Stomach (tissue), 9 donors: Measurements from ENCODE around the gene TTC17. TPM values are rescaled to one million over a fixed set of nuclear protein-coding genes. Genes with fewer than 3 reads are reported as not detected.
"Not testable (repeated sequence)": the region's sequence is repeated elsewhere in the genome, so short reads cannot be mapped to it uniquely, and the experiment has no call there.

Experiments used
- DNase-seq, 2 donors: peaks; one replicate each; pipeline versions ENCODE4 v3.0.0 to v3.0.0-alpha.2; 2013 to 2019
- H3K27ac ChIP-seq, 5 donors: fragments of 200-600 bp in 4 of 5; sonication (generic) in 4 of 5; one replicate each; pipeline ENCODE4 v1.5.1; 2013 to 2019; ENCODE audit warnings: mild to moderate bottlenecking in 1 of 5, moderate library complexity in 1 of 5
- H3K27me3 ChIP-seq, 3 donors: fragments of 200-600 bp; sonication (generic); one replicate each; pipeline ENCODE4 v1.5.1; 2017 to 2019; ENCODE audit warnings: mixed run types in 1 of 3
- H3K36me3 ChIP-seq, 4 donors: fragments of 200-600 bp; sonication (generic); 1 replicate in 3 of 4; 2 replicates in 1 of 4; pipeline ENCODE4 v1.5.1; 2016 to 2019
- H3K4me1 ChIP-seq, 4 donors: fragments of 200-600 bp; sonication (generic); one replicate each; pipeline ENCODE4 v1.5.1; 2016 to 2019
- H3K4me3 ChIP-seq, 4 donors: fragments of 200-600 bp; sonication (generic) in 3 of 4; one replicate each; pipeline ENCODE4 v1.5.1; 2016 to 2019; ENCODE audit warnings: mild to moderate bottlenecking in 1 of 4
- H3K9me3 ChIP-seq, 4 donors: fragments of 200-600 bp; sonication (generic); one replicate each; pipeline ENCODE4 v1.5.1; 2016 to 2019
- CTCF ChIP-seq, 7 experiments: fragments of 450-650 bp in 4 of 7; fragments of 200-600 bp in 3 of 7; sonication (generic) in 3 of 7; IDR thresholded peaks; one replicate each; pipeline ENCODE4 v1.5.1; 2016 to 2019; ENCODE audit warnings: antibody characterized with exemption in 7 of 7, control low read depth in 2 of 7, mild to moderate bottlenecking in 1 of 7
- EP300 ChIP-seq: sonication (generic); formaldehyde crosslinking; IDR thresholded peaks from one replicate; pipeline ENCODE4 v1.6.1; 2017; ENCODE audit warnings: antibody characterized with exemption
- POLR2A ChIP-seq, 4 donors: fragments of 450-650 bp; IDR thresholded peaks; one replicate each; pipeline ENCODE4 v1.6.1; 2016; ENCODE audit warnings: antibody characterized with exemption in 4 of 4, control low read depth in 2 of 4, mild to moderate bottlenecking in 1 of 4, moderate library complexity in 1 of 4
- POLR2AphosphoS5 ChIP-seq, 3 donors: sonication (generic); formaldehyde crosslinking; IDR thresholded peaks; one replicate each; pipeline ENCODE4 v1.6.1; 2016; ENCODE audit warnings: antibody characterized with exemption in 3 of 3
- WGBS, 5 donors: extraction: QIAGEN DNeasy Blood & Tissue Kit in 3 of 5; methylation state at CpG; one replicate each; pipeline versions ENCODE4 v1.1.5 to v1.1.7; 2013 to 2018; 5-methylcytosine and 5-hydroxymethylcytosine counted together
- intact Hi-C: fragments of 100-400 bp; cut with DNase I; formaldehyde crosslinking; loops from one replicate; pipeline ENCODE4 v1.15.1; 2023; ENCODE audit warnings: low total_unique reads
- polyA plus RNA-seq, 3 donors: library from polyadenylated mRNA; stranded (reverse); fragments of 200-250 nt; gene quantifications; one replicate each; pipeline ENCODE4 v1.2.3, GENCODE V29; 2013
- total RNA-seq, 5 donors: library from RNA; depleted of rRNA; stranded (reverse); fragments of >200 nt; gene quantifications; one replicate each; pipeline versions ENCODE4 v1.1.0 to v1.2.3, GENCODE V29; 2014 to 2016
- donor health status: healthy with polysubstance abuse.
- donor health status: Bipolar disorder and iron deficiency.
- donor health status: healthy.

The TTC17 gene
- total and polyA plus RNA-seq, 8 donors: 9.0 to 228 (median 66.5) TPM

- 85 to 100% (median 89%) methylated on average over 1 of the region's 1 CpG for WGBS, 5 donors
- TF ChIP-seq POLR2AphosphoS5 (IDR thresholded peaks at IDR 0.05): no peak
- no peak for TF ChIP-seq EP300
- TF ChIP-seq POLR2A (IDR thresholded peaks at IDR 0.05): no peak
- no peak for TF ChIP-seq CTCF (IDR thresholded peaks at IDR 0.05)
- Histone ChIP-seq H3K27ac (no peak overlapping the region), H3K4me3 (no peak overlapping the region), H3K36me3 (peaks cover 30 to 94% (median 90%) of the 10 kb centered on the region in 4 donors), H3K4me1 (no peaks in the 10 kb centered on the region), H3K27me3 (no peaks in the 10 kb centered on the region), H3K9me3 (peaks cover 0 to 12% (median 6%) of the 10 kb centered on the region in 4 donors)
- DNase-seq: no peak
- intact Hi-C loops: no loop called here
Observed at GRCh38 chr11:43462359-43462758, 103.6 kb downstream of the TTC17 start.

- Histone ChIP-seq H3K27me3 (no peaks in the 10 kb centered on the region), H3K4me3 (no peak overlapping the region), H3K9me3 (peaks cover 0 to 19% (median 9%) of the 10 kb centered on the region in 4 donors), H3K36me3 (peaks cover 4 to 52% (median 49%) of the 10 kb centered on the region in 4 donors), H3K4me1 (no peaks in the 10 kb centered on the region), H3K27ac (no peak overlapping the region)
- TF ChIP-seq EP300 (no peak), CTCF (IDR thresholded peaks at IDR 0.05) (no peak), POLR2AphosphoS5 (IDR thresholded peaks at IDR 0.05) (no peak), POLR2A (IDR thresholded peaks at IDR 0.05) (no peak)
- DNase-seq: no peak
- intact Hi-C loops: no loop called here
Observed at GRCh38 chr11:43467958-43468357, 109.2 kb downstream of the TTC17 start.

- Histone ChIP-seq H3K9me3 (peaks cover 0 to 38% (median 26%) of the 10 kb centered on the region in 4 donors), H3K36me3 (peaks cover 7 to 26% (median 10%) of the 10 kb centered on the region in 4 donors)
- intact Hi-C loops: not testable (repeated sequence)
Observed at GRCh38 chr11:43477491-43477890, 118.8 kb downstream of the TTC17 start.

GRCh38 chr11:43486141-43486540 is 127.4 kb downstream of the TTC17 start:
- 93 to 97% (median 93%) methylated on average over 6 of the region's 6 CpGs for WGBS, 5 donors
- H3K27ac ChIP-seq: no peak overlapping the region
- no peak overlapping the region for H3K4me3 ChIP-seq
- H3K27me3 ChIP-seq: no peaks in the 10 kb centered on the region
- TF ChIP-seq CTCF (IDR thresholded peaks at IDR 0.05) (no peak), POLR2AphosphoS5 (IDR thresholded peaks at IDR 0.05) (no peak), POLR2A (IDR thresholded peaks at IDR 0.05) (no peak), EP300 (no peak)
- no peaks in the 10 kb centered on the region for H3K4me1 ChIP-seq
- no peaks in the 10 kb centered on the region for H3K9me3 ChIP-seq
- DNase-seq: no peak
- intact Hi-C loops: no loop called here
- peaks cover 6 to 40% (median 31%) of the 10 kb centered on the region in 4 donors for H3K36me3 ChIP-seq

More at GRCh38 chr11:43477491-43477890, 118.8 kb downstream of the TTC17 start:
- not testable (repeated sequence) for H3K4me1 ChIP-seq, H3K27me3 ChIP-seq, H3K4me3 ChIP-seq, DNase-seq, H3K27ac ChIP-seq
- WGBS, 5 donors: 88 to 96% (median 95%) methylated on average over 5 of the region's 5 CpGs

- TF ChIP-seq EP300 (no peak), POLR2AphosphoS5 (IDR thresholded peaks at IDR 0.05) (peak in 1 of 3 donors; percentile 22), CTCF (IDR thresholded peaks at IDR 0.05) (no peak)
Observed at GRCh38 chr11:43489869-43490465, 131.2 kb downstream of the TTC17 start.

More at GRCh38 chr11:43489869-43490465, 131.2 kb downstream of the TTC17 start:
- H3K27ac ChIP-seq: peak overlapping the region in 2 of 5 donors; percentile 16 to 31
- no peaks in the 10 kb centered on the region for H3K27me3 ChIP-seq
- no peaks in the 10 kb centered on the region for H3K4me1 ChIP-seq
- no peak overlapping the region for H3K4me3 ChIP-seq
- H3K36me3 ChIP-seq: peaks cover 22 to 73% (median 65%) of the 10 kb centered on the region in 4 donors
- H3K9me3 ChIP-seq: no peaks in the 10 kb centered on the region
- intact Hi-C loops: no loop called here
- DNase-seq: no peak
- 75 to 85% (median 84%) methylated on average over 5 of the region's 5 CpGs for WGBS, 5 donors
